NCI-H2171 (cell line): ENCODE measurements around the gene FCMR.
"Not testable (repeated sequence)": the region's sequence is repeated elsewhere in the genome, so short reads cannot be mapped to it uniquely, and the experiment has no call there.

Experiments used
- DNase-seq: peaks from one replicate; lab custom pipeline; 2025; lab: John Stamatoyannopoulos, UW

Gene FCMR

DNA sequence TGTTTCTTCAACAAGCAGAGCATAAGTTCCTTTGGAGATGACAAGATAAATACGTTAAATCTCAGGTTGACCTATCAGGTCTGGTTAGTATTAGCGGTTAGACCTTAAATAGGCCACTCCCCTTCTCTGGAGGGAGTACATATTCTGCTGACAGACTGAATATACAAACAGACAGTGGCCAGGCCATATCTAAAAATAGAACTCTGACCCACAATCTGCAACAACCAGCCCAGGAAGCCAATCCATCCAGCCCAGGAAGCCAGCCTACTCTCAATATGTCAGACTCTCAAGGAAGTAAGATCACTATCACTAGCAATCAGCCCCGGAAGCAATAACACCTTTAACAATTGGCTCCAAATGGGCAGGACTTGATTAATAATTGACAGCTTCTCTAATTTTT is 49.6 kb downstream of the FCMR start:
- no peak for DNase-seq

- DNase-seq: no peak
These were observed 53.5 kb downstream of the FCMR start for GRCh38 chr1:206868264-206868663.

GRCh38 chr1:206867716-206868115 is 54.0 kb downstream of the FCMR start:
- DNase-seq: no peak

DNA sequence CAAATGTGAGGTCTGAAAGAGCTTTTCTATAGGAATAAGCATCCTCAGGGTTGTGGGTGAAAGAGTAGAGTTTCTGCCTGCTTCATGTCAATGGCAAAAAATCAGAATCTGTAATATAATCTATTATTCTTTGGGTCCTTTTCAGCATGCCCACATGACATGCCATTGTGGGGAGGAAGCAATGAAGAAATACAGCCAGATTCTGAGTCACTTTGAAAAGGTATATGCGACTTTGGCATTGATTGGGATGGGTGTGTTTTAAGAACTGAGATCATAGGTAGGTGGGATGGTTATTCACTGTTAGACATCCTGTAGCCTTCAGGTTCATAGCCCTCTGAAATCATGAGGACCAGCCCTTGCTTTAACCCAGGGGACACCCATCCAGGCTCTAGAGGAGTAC is 54.5 kb downstream of the FCMR start:
- DNase-seq: no peak

GRCh38 chr1:206866062-206866461 is 55.7 kb downstream of the FCMR start:
- no peak for DNase-seq

GRCh38 chr1:206864939-206865671 is 56.6 kb downstream of the FCMR start, which contains the start of gene IL20:
IL20 (plus strand) TSS chr1:206865623; CDS start chr1:206865853, 230 bp downstream.
- DNase-seq: peak; percentile 7

- DNase-seq: no peak
These were observed 58.5 kb downstream of the FCMR start for GRCh38 chr1:206863266-206863665.

GRCh38 chr1:206860165-206860564 is 61.6 kb downstream of the FCMR start:
- DNase-seq: no peak

DNA sequence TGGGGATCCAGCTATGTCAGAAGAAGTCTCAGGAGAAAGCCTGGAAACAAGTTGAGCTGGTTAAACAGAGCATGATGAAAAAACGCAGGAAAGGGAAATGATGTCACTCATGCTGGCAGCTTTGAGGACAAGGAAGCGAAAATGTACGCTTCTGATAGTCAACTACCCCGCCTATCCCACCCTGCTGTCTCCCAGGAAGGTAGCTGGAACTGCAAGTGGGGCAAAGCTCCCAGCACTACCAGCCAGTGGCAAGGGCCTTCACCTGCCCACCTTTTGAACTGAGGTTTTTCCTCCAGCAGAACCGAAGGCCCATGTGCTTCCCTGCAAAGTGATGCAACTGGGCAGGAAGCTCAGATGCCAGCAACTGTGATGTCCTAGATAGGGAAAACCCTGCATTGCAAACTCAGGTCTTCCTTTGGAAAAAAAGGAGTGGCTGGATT is 62.6 kb downstream of the FCMR start:
- no peak for DNase-seq

GRCh38 chr1:206856674-206857464 is 64.9 kb downstream of the FCMR start:
- no peak for DNase-seq

DNA sequence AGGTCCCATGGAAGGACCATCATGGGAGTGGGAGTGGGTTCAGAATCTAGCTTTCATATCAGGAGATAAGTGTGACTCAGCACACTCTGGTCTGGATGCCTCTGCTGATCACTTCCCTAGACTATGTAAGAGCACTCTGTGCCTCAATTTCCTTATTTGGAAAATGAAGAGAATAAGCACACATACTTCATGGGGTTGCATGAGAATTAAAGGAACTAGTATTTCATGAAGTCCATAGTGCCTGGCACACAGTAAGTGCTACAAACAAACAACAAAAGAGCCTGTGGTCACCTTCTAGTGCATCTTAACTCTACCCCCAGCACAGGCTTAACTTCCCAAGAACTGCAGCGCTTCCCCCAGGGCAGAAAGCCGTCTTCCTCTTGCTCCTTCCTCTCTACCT is 65.9 kb downstream of the FCMR start:
- DNase-seq: no peak

DNA sequence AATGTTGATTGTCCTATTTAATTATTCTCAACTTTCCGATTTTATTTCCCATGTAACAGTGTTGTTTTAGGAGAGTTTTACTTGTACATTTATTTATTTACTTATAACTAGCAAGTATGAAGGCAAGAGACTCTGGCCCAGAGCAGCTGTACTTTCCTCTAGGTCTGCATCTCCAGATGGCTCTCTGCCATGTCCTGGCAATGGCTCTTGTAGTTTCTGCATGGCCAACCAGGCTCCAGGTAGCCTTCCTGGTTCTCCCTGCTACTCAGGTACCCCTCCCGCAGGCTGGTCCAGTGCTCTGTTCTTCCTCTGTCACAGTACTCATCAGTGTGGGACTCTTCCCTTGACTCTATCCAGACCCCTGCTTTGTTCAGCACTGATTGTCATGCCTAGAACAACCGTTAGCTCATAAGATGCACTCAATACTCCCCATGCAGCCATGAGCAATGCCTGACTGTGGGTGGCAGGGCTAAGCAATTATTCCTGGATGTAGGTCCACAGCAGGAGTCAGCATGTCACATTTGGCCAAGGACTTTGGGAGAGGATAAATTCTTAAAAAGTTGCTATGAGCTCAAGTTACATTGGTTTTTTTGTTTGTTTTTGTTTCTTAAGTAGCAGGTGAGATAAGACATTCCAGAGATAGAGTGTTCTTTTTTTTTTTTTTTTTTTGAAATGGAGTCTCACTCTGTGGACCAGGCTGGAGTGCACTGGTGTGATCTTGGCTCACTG is 67.2 kb downstream of the FCMR start:
- DNase-seq: no peak

DNA sequence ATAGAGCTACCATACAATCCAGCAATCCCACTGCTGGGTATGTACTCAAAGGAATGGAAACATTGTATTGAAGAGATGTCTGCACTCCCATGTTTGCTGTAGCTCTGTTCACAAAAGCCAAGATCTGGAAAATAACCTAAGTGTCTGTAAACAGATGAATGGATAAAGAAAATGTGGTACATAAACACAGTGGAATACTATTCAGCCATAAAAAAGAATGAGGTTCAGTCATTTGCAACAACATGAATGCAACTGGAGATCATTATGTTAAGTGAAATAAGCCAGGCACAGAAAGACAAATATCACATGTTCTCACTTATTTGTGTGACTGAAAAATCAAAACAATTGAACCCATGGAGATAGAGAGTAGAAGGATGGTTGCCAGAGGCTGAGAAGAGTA is 68.0 kb downstream of the FCMR start:
- not testable (repeated sequence) for DNase-seq
